ENCODE results near the gene ACSL5. TPM values are rescaled to one million over a fixed set of nuclear protein-coding genes. Genes with fewer than 3 reads are reported as not detected.

ACSL5 gene
- total and polyA plus RNA-seq, 10 of the 15 experiments (the other 5 are each of a cell fraction or from before 2014, with no cell fraction given) = 22.3 to 57.0 (median 46.4) TPM

GRCh38 chr10:112375721-112376395, 1.9 kb downstream of the ACSL5 start (continued):
- TF ChIP-seq ZNF687 (IDR thresholded peaks at IDR 0.05) = peak; percentile 81
- no peak for TF ChIP-seq RB1 (IDR thresholded peaks at IDR 0.05; ENCODE audit: borderline replicate concordance)
- TF ChIP-seq IKZF1 (conservative IDR thresholded peaks at IDR 0.05) = no peak; the same call in 1 of the 2 replicates

GRCh38 chr10:112376396-112376790, 2.5 kb downstream of the ACSL5 start:
- Histone ChIP-seq H3K4me2 (ENCODE audit: control insufficient read depth, insufficient read depth) (peak overlapping the region; percentile 93), H2AFZ (ENCODE audit: control insufficient read depth, low read depth, low read length) (peak overlapping the region; percentile 89), H3K9ac (ENCODE audit: control insufficient read depth, insufficient read depth, low read length) (peak overlapping the region; percentile 98), H4K20me1 (ENCODE audit: control insufficient read depth, insufficient read depth) (no peaks in the 10 kb centered on the region), H3K4me3 (peak overlapping the region; percentile 99), H3K9me3 (replicated peaks; ENCODE audit: control insufficient read depth, insufficient read depth, low read length) (no peaks in the 10 kb centered on the region), H3K27me3 (replicated peaks in 1 of 2; ENCODE audit: control insufficient read depth in 2 of 2, insufficient read depth in 2 of 2, low read length in 1 of 2) (no peaks in the 10 kb centered on the region), H3K36me3 (ENCODE audit: control insufficient read depth in 2 of 2, insufficient read depth in 2 of 2, low read length in 1 of 2) (no peaks in the 10 kb centered on the region; a peak in 2 of 4 replicates), H3K4me1 (ENCODE audit: control insufficient read depth, insufficient read depth, low read length) (peaks cover 9% of the 10 kb centered on the region), H3K27ac (ENCODE audit: control insufficient read depth, insufficient read depth) (peak overlapping the region; percentile 95), H3K79me2 (ENCODE audit: control insufficient read depth, insufficient read depth, low read length) (peaks cover 43% of the 10 kb centered on the region)
- SMC1A ChIA-PET (ENCODE audit: uncharacterized antibody, unreplicated experiment) = interaction anchor here (1.0 to 2.3 kb wide), 8 partner anchors 8 to 71 kb away, joined by 3 to 24 read pairs (median 4); partner anchors contain the start of genes VTI1A and ZDHHC6
- CTCF ChIA-PET = interaction anchor here (0.6 to 4.5 kb wide), 10 partner anchors 10 to 162 kb away, joined by 3 to 36 read pairs (median 4); partner anchors contain the start of genes VTI1A and ZDHHC6
- BruUV-seq (replicated peaks) = TSS peak; percentile 81
- in situ Hi-C loops (cut with MboI) = no loop called here
- WGBS (ENCODE audit: insufficient coverage, insufficient replicate concordance, low lambda C conversion rate, missing lambda C conversion rate) = 0% methylated on average over 11 of the region's 11 CpGs
- DNase-seq (ENCODE audit: low read depth, low spot score) = no peak
- ATAC-seq = peak; percentile 52
- intact Hi-C loops (cut with micrococcal nuclease; ENCODE audit: unreplicated experiment) = loop anchor here (5.0 kb wide), 1 partner anchor 71 kb away; the partner anchor contains the start of genes VTI1A and ZDHHC6
- TF ChIP-seq SREBF1 (IDR thresholded peaks at IDR 0.05; ENCODE audit: low read length) (no peak), LARP7 (IDR thresholded peaks at IDR 0.05) (peak; percentile 57; the same call in 1 of the 2 replicates), IKZF1 (conservative IDR thresholded peaks at IDR 0.05) (0 out of 2 replicates have a peak, but pooled peaks have one; percentile 31), BHLHE40 (IDR thresholded peaks at IDR 0.05; ENCODE audit: borderline replicate concordance in 1 of 2, low read depth in 2 of 2, low read length in 1 of 2) (0 out of 4 replicates have a peak, but pooled peaks of 1 of the 2 experiments have one; percentile 1), POLR2AphosphoS2 (IDR thresholded peaks at IDR 0.05; ENCODE audit: low read depth, low read length) (peak; percentile 5; the same call in 1 of the 2 replicates), YY1 (IDR thresholded peaks at IDR 0.05; ENCODE audit: low read depth, low read length) (no peak)
- FAIRE-seq = peak; percentile 68
- RAD21 ChIA-PET (ENCODE audit: unreplicated experiment) = interaction anchor here (1.5 to 3.1 kb wide), 4 partner anchors 12 to 96 kb away, joined by 5 to 17 read pairs (median 10); no protein-coding TSS in a partner anchor
- POLR2A ChIA-PET = interaction anchor here (0.6 to 2.9 kb wide), 4 partner anchors 11 to 46 kb away, joined by 3 to 17 read pairs (median 8); no protein-coding TSS in a partner anchor

All from GM12878 (cell line).